H9 (cell line): ENCODE measurements around the gene MMP14. TPM values are rescaled to one million over a fixed set of nuclear protein-coding genes. Genes with fewer than 3 reads are reported as not detected.

ENCODE experiments used
- DNase-seq: peaks from one replicate; pipeline ENCODE4 v3.0.0-alpha.2; 2017
- H2AFZ ChIP-seq: one replicate; pipeline ENCODE4 v1.6.1; 2013; ENCODE audit warnings: mild to moderate bottlenecking, low read length, control low read depth, moderate library complexity
- H2AK5ac ChIP-seq: 2 replicates; pipeline ENCODE4 v1.6.1; 2013; ENCODE audit warnings: low read length, control low read depth, mixed read lengths; ENCODE audit not compliant: insufficient read length
- H2BK120ac ChIP-seq: one replicate; pipeline ENCODE4 v1.6.1; 2013; ENCODE audit warnings: low read depth, mild to moderate bottlenecking, low read length, control low read depth, inconsistent platforms; ENCODE audit not compliant: poor library complexity, severe bottlenecking
- H2BK12ac ChIP-seq: 2 replicates; pipeline ENCODE4 v1.6.1; 2013; ENCODE audit warnings: low read length, control low read depth, mixed read lengths, low read depth; ENCODE audit not compliant: insufficient read length
- H2BK15ac ChIP-seq: 2 replicates; pipeline ENCODE4 v1.6.1; 2013; ENCODE audit warnings: low read depth, low read length, control low read depth
- H2BK20ac ChIP-seq: one replicate; pipeline ENCODE4 v1.6.1; 2013; ENCODE audit warnings: low read depth, mild to moderate bottlenecking, low read length, control low read depth, inconsistent platforms; ENCODE audit not compliant: poor library complexity, severe bottlenecking
- H2BK5ac ChIP-seq: 2 replicates; pipeline ENCODE4 v1.6.1; 2013; ENCODE audit warnings: low read length, control low read depth, mixed read lengths; ENCODE audit not compliant: insufficient read length
- H3K14ac ChIP-seq: 2 replicates; pipeline ENCODE4 v1.6.1; 2013; ENCODE audit warnings: low read length, control low read depth; ENCODE audit not compliant: insufficient read depth
- H3K18ac ChIP-seq: 2 replicates; pipeline ENCODE4 v1.6.1; 2013; ENCODE audit warnings: low read depth, mild to moderate bottlenecking, mixed read lengths, low read length, control low read depth; ENCODE audit not compliant: insufficient read length
- H3K23ac ChIP-seq: 2 replicates; pipeline ENCODE4 v1.6.1; 2013; ENCODE audit warnings: low read length, control low read depth, mixed read lengths, low read depth; ENCODE audit not compliant: insufficient read length
- H3K23me2 ChIP-seq: 2 replicates; pipeline ENCODE4 v1.6.1; 2013; ENCODE audit warnings: low read depth, mild to moderate bottlenecking, mixed read lengths, low read length, control low read depth; ENCODE audit not compliant: insufficient read length, poor library complexity, severe bottlenecking
- H3K27ac ChIP-seq: 2 replicates; pipeline ENCODE4 v1.5.1; 2013; ENCODE audit warnings: low read length, control low read depth, mixed read lengths, low read depth; ENCODE audit not compliant: insufficient read length
- H3K27me3 ChIP-seq: 2 replicates; pipeline ENCODE4 v1.6.1; 2013; ENCODE audit warnings: low read length, control low read depth, inconsistent platforms; ENCODE audit not compliant: insufficient read depth
- H3K4ac ChIP-seq: 2 replicates; pipeline ENCODE4 v1.6.1; 2013; ENCODE audit warnings: low read depth, mild to moderate bottlenecking, control low read depth, inconsistent platforms, low read length, moderate library complexity
- H3K4me1 ChIP-seq: 2 replicates; pipeline ENCODE4 v1.6.1; 2013; ENCODE audit warnings: low read length, control low read depth, inconsistent platforms; ENCODE audit not compliant: insufficient read depth
- H3K4me2 ChIP-seq: 2 replicates; pipeline ENCODE4 v1.6.1; 2013; ENCODE audit warnings: low read length, control low read depth, mixed read lengths; ENCODE audit not compliant: insufficient read length, insufficient read depth
- H3K56ac ChIP-seq: 2 replicates; pipeline ENCODE4 v1.6.1; 2013; ENCODE audit warnings: low read depth, mild to moderate bottlenecking, mixed read lengths, low read length, control low read depth; ENCODE audit not compliant: insufficient read length
- H3K79me1 ChIP-seq: 2 replicates; pipeline ENCODE4 v1.6.1; 2013; ENCODE audit warnings: low read depth, mild to moderate bottlenecking, moderate library complexity, low read length, control low read depth, inconsistent platforms; ENCODE audit not compliant: insufficient read depth, poor library complexity, severe bottlenecking
- H3K79me2 ChIP-seq: 2 replicates; pipeline ENCODE4 v1.6.1; 2013; ENCODE audit warnings: low read length, control low read depth, inconsistent platforms; ENCODE audit not compliant: insufficient read depth
- H3K9ac ChIP-seq: 2 replicates; pipeline ENCODE4 v1.6.1; 2013; ENCODE audit warnings: low read length, control low read depth, mixed read lengths; ENCODE audit not compliant: insufficient read length; ENCODE audit errors: extremely low read depth
- H3K9me3 ChIP-seq: one replicate; pipeline ENCODE4 v1.6.1; 2013; ENCODE audit warnings: low read depth, low read length, inconsistent platforms; ENCODE audit not compliant: control insufficient read depth
- H3T11ph ChIP-seq: one replicate; pipeline ENCODE4 v1.6.1; 2013; ENCODE audit warnings: mild to moderate bottlenecking, low read length, control low read depth, inconsistent platforms
- H4K20me1 ChIP-seq: one replicate; pipeline ENCODE4 v1.6.1; 2013; ENCODE audit not compliant: control insufficient read depth, insufficient read length, insufficient read depth
- H4K5ac ChIP-seq: 2 replicates; pipeline ENCODE4 v1.6.1; 2013; ENCODE audit warnings: low read depth, mild to moderate bottlenecking, mixed read lengths, low read length, control low read depth; ENCODE audit not compliant: insufficient read length
- H4K8ac ChIP-seq: replicated peaks from 2 replicates; pipeline ENCODE4 v1.6.1; 2013; ENCODE audit warnings: low read length, control low read depth, mixed read lengths, low read depth; ENCODE audit not compliant: insufficient read length
- H4K91ac ChIP-seq: 2 replicates; pipeline ENCODE4 v1.6.1; 2013; ENCODE audit warnings: low read depth, mild to moderate bottlenecking, moderate library complexity, mixed read lengths, low read length, control low read depth; ENCODE audit not compliant: insufficient read length
- H3K27ac Mint-ChIP-seq, 3 experiments: 2 replicates in 2 of 3; 3 replicates in 1 of 3; pipeline ENCODE4 v1.8.0; 2020 to 2021; ENCODE audit warnings: mixed read lengths in 3 of 3, mild to moderate bottlenecking in 1 of 3, moderate library complexity in 1 of 3
- H3K27me3 Mint-ChIP-seq: 2 replicates; pipeline ENCODE4 v1.8.0; 2021; ENCODE audit warnings: low read depth, mild to moderate bottlenecking, moderate library complexity, mixed read lengths
- H3K36me3 Mint-ChIP-seq, 3 experiments: 2 replicates in 2 of 3; 3 replicates in 1 of 3; pipeline ENCODE4 v1.8.0; 2020 to 2021; ENCODE audit warnings: low read depth in 3 of 3, mixed read lengths in 3 of 3; ENCODE audit not compliant: insufficient read depth in 1 of 3
- H3K4me1 Mint-ChIP-seq, 2 experiments: 2 replicates each; pipeline ENCODE4 v1.8.0; 2020; ENCODE audit warnings: mixed read lengths in 2 of 2
- H3K4me3 Mint-ChIP-seq, 2 experiments: 2 replicates in 1 of 2; 3 replicates in 1 of 2; pipeline ENCODE4 v1.8.0; 2020 to 2021; ENCODE audit warnings: mild to moderate bottlenecking in 2 of 2, mixed read lengths in 2 of 2, moderate library complexity in 1 of 2
- H3K9me3 Mint-ChIP-seq, 2 experiments: 2 replicates in 1 of 2; 3 replicates in 1 of 2; pipeline ENCODE4 v1.8.0; 2020; ENCODE audit warnings: mild to moderate bottlenecking in 2 of 2, mixed read lengths in 2 of 2, moderate library complexity in 1 of 2
- WGBS: extraction: QIAGEN DNeasy Blood & Tissue Kit; methylation state at CpG from one replicate; pipeline ENCODE4 v1.1.7; 2013; ENCODE audit warnings: missing lambda C conversion rate, low lambda C conversion rate, mixed read lengths; ENCODE audit not compliant: insufficient read length; ENCODE audit errors: extremely low coverage; 5-methylcytosine and 5-hydroxymethylcytosine counted together
- total RNA-seq: library from RNA; stranded (reverse); gene quantifications from 2 replicates; pipeline ENCODE4 v1.2.1, GENCODE V29; 2021
- TF ChIP-seq, protein P1 (sequence below): fragments of 200-600 bp; sonication (generic); conservative IDR thresholded peaks from 3 replicates; pipeline ENCODE4 v1.8.0; 2021; ENCODE audit warnings: antibody characterized with exemption, mild to moderate bottlenecking

MMP14 gene
- total RNA-seq, 1 experiment from 2014 or later = 56.5 TPM

DNA sequence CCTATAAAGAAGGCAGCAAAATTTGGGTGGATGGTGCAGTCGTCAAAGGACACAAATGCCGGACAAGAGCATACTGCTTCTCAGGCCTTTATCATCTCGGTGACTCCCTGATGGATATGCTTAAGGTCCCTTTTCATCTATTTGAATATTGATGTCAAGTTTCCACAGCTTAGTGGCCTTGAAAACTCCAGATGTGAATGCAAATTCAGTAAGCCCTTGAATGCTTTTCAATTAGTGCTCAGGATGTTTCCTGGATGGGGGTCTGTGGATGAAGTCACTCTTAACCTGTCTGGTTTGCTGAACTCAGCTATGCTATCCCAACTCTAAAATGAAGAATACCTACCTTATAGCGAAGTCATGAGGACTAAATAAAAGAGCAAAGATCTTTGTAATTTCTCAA, 57.3 kb downstream of the MMP14 start:
- TF ChIP-seq, protein P1, sequence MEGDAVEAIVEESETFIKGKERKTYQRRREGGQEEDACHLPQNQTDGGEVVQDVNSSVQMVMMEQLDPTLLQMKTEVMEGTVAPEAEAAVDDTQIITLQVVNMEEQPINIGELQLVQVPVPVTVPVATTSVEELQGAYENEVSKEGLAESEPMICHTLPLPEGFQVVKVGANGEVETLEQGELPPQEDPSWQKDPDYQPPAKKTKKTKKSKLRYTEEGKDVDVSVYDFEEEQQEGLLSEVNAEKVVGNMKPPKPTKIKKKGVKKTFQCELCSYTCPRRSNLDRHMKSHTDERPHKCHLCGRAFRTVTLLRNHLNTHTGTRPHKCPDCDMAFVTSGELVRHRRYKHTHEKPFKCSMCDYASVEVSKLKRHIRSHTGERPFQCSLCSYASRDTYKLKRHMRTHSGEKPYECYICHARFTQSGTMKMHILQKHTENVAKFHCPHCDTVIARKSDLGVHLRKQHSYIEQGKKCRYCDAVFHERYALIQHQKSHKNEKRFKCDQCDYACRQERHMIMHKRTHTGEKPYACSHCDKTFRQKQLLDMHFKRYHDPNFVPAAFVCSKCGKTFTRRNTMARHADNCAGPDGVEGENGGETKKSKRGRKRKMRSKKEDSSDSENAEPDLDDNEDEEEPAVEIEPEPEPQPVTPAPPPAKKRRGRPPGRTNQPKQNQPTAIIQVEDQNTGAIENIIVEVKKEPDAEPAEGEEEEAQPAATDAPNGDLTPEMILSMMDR = no peak
- H4K91ac ChIP-seq = no peak overlapping the region
- no peak overlapping the region for H2BK120ac ChIP-seq
- no peaks in the 10 kb centered on the region for H3K79me2 ChIP-seq
- Mint-ChIP-seq H3K4me1 (peaks cover 7 to 12% of the 10 kb centered on the region in 2 experiments), H3K27me3 (peaks cover 44% of the 10 kb centered on the region), H3K4me3 (no peak overlapping the region), H3K27ac (no peak overlapping the region), H3K9me3 (no peaks in the 10 kb centered on the region), H3K36me3 (peaks cover 0 to 2% (median 0%) of the 10 kb centered on the region in 3 experiments; a peak in 1 of 7 replicates)
- no peak for DNase-seq
- H3K79me1 ChIP-seq = no peaks in the 10 kb centered on the region
- no peak overlapping the region for H4K8ac ChIP-seq
- no peaks in the 10 kb centered on the region for H3K9me3 ChIP-seq
- H2AFZ ChIP-seq = no peak overlapping the region
- no peak overlapping the region for H2BK5ac ChIP-seq
- no peak overlapping the region for H4K5ac ChIP-seq
- H2BK12ac ChIP-seq = no peak overlapping the region
- no peak overlapping the region for H3K56ac ChIP-seq
- H3K27me3 ChIP-seq = peaks cover 9% of the 10 kb centered on the region; the same call in 1 of the 2 replicates
- H3K9ac ChIP-seq = no peak overlapping the region
- no peaks in the 10 kb centered on the region for H3K4me1 ChIP-seq
- no peak overlapping the region for H3K23ac ChIP-seq
- no peak overlapping the region for H3K27ac ChIP-seq
- H3K4ac ChIP-seq = no peak overlapping the region
- H3K4me2 ChIP-seq = no peak overlapping the region
- H4K20me1 ChIP-seq = no peaks in the 10 kb centered on the region
- no peak overlapping the region for H2BK20ac ChIP-seq
- no peak overlapping the region for H3K14ac ChIP-seq
- no CpG with 5 or more reads among the region's 4 CpGs for WGBS
- no peak overlapping the region for H2BK15ac ChIP-seq
- no peak overlapping the region for H3T11ph ChIP-seq
- no peaks in the 10 kb centered on the region for H3K23me2 ChIP-seq
- H2AK5ac ChIP-seq = no peak overlapping the region
- no peak overlapping the region for H3K18ac ChIP-seq
